Breast epithelium (tissue), 3 donors: ENCODE measurements around the gene CALHM6.

Source experiments
- POLR2A ChIP-seq: fragments of 450-650 bp; IDR thresholded peaks from one replicate; pipeline ENCODE4 v1.6.1; 2016; ENCODE audit warnings: antibody characterized with exemption, mild to moderate bottlenecking, moderate library complexity
- TF ChIP-seq, protein P1 (sequence below), 3 donors: fragments of 450-650 bp; IDR thresholded peaks; one replicate each; pipeline ENCODE4 v1.5.1; 2016 to 2017; ENCODE audit warnings: antibody characterized with exemption in 3 of 3, mild to moderate bottlenecking in 3 of 3, moderate library complexity in 3 of 3

DNA sequence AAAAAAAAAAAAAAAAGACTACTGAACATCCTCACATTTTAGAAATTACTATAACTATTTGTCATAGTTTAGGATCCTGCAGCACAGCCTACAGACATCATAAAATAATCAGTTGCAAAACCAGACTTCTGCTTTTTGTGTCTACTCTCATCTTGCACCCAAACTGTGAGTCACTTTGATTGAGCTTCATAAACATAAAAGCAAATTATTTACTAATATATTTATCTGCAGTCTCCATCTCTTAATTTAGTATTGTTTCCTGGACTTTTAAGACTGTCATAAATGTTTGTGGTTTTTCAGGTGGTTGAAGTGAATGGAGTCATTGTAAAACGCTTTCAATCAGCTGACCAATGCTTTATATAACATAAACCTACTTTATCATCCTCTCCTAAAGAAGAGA, 14.8 kb upstream of the CALHM6 start:
- TF ChIP-seq, protein P1, sequence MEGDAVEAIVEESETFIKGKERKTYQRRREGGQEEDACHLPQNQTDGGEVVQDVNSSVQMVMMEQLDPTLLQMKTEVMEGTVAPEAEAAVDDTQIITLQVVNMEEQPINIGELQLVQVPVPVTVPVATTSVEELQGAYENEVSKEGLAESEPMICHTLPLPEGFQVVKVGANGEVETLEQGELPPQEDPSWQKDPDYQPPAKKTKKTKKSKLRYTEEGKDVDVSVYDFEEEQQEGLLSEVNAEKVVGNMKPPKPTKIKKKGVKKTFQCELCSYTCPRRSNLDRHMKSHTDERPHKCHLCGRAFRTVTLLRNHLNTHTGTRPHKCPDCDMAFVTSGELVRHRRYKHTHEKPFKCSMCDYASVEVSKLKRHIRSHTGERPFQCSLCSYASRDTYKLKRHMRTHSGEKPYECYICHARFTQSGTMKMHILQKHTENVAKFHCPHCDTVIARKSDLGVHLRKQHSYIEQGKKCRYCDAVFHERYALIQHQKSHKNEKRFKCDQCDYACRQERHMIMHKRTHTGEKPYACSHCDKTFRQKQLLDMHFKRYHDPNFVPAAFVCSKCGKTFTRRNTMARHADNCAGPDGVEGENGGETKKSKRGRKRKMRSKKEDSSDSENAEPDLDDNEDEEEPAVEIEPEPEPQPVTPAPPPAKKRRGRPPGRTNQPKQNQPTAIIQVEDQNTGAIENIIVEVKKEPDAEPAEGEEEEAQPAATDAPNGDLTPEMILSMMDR (IDR thresholded peaks at IDR 0.05), result no peak
- TF ChIP-seq POLR2A, result no peak
